ENCODE data around the gene UBL3. TPM values are rescaled to one million over a fixed set of nuclear protein-coding genes. Genes with fewer than 3 reads are reported as not detected.

The UBL3 gene
- polyA plus RNA-seq, 1 of the 3 experiments (the other 2 are of a cell fraction) = 5.8 TPM

DNA sequence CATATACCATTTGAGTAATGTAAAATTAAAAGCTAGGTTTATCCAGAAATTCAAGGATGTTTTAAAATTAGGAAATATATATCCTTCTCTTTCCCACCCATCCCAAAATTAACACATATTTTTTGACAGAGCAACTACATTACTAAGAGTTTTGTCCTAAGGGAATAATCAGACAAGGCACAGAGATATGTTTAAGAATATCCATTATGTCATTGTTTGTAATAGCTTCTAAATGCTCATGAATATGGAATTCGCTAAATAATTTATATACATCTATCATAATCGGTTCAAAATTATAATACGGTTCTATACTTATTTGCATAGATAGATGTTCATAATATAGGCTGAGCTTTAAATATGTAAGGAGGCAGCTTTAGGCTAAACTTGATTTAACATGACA, 9.8 kb downstream of the UBL3 start:
- POLR2A ChIA-PET = no interaction called here
- Histone ChIP-seq H3K4me1 (ENCODE audit: control insufficient read depth in 1 of 2, insufficient read depth in 2 of 2, low read depth in 1 of 2, low read length in 1 of 2) (peaks cover 0 to 11% of the 10 kb centered on the region in 2 experiments; a peak in 2 of 4 replicates), H3K27ac (ENCODE audit: low read depth in 2 of 2, low read length in 1 of 2) (no peak overlapping the region), H3K9ac (no peak overlapping the region), H3K4me3 (ENCODE audit: low read depth in 2 of 2, low read length in 1 of 2) (no peak overlapping the region), H3K9me3 (no peaks in the 10 kb centered on the region), H2AFZ (ENCODE audit: low read depth) (no peak overlapping the region), H3K36me3 (replicated peaks in 1 of 2; ENCODE audit: control insufficient read depth in 1 of 2, insufficient read depth in 2 of 2, low read length in 1 of 2) (no peaks in the 10 kb centered on the region), H3F3A (replicated peaks; ENCODE audit: insufficient read depth) (peaks cover 9% of the 10 kb centered on the region), H3K79me2 (ENCODE audit: insufficient read depth) (peaks cover 87% of the 10 kb centered on the region), H4K20me1 (ENCODE audit: insufficient read depth) (peaks cover 9% of the 10 kb centered on the region; the same call in 1 of the 2 replicates), H3K9me2 (no peaks in the 10 kb centered on the region), H3K27me3 (ENCODE audit: insufficient read depth) (no peaks in the 10 kb centered on the region), H3K4me2 (no peak overlapping the region)
- DNase-seq = no peak
- CTCF ChIA-PET = interaction anchor here (0.9 to 14.5 kb wide), 4 partner anchors 30 to 332 kb away, joined by 3 to 193 read pairs (median 7); no protein-coding TSS in a partner anchor
- 94% methylated on average over 3 of the region's 3 CpGs for WGBS (ENCODE audit: low lambda C conversion rate)
- TF ChIP-seq GABPA (IDR thresholded peaks at IDR 0.05; ENCODE audit: low read depth) = no peak
- no peak for TF ChIP-seq CHD2 (IDR thresholded peaks at IDR 0.05; ENCODE audit: low read length, partially characterized antibody)
- TF ChIP-seq NRF1 (IDR thresholded peaks at IDR 0.05; ENCODE audit: low read depth, low read length) = no peak
- TF ChIP-seq, protein P1, sequence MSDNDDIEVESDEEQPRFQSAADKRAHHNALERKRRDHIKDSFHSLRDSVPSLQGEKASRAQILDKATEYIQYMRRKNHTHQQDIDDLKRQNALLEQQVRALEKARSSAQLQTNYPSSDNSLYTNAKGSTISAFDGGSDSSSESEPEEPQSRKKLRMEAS (IDR thresholded peaks at IDR 0.05; ENCODE audit: low read depth) = no peak
- TF ChIP-seq JUND (IDR thresholded peaks at IDR 0.05) = no peak
- no peak for TF ChIP-seq RFX5 (IDR thresholded peaks at IDR 0.05; ENCODE audit: low read length)

DNA sequence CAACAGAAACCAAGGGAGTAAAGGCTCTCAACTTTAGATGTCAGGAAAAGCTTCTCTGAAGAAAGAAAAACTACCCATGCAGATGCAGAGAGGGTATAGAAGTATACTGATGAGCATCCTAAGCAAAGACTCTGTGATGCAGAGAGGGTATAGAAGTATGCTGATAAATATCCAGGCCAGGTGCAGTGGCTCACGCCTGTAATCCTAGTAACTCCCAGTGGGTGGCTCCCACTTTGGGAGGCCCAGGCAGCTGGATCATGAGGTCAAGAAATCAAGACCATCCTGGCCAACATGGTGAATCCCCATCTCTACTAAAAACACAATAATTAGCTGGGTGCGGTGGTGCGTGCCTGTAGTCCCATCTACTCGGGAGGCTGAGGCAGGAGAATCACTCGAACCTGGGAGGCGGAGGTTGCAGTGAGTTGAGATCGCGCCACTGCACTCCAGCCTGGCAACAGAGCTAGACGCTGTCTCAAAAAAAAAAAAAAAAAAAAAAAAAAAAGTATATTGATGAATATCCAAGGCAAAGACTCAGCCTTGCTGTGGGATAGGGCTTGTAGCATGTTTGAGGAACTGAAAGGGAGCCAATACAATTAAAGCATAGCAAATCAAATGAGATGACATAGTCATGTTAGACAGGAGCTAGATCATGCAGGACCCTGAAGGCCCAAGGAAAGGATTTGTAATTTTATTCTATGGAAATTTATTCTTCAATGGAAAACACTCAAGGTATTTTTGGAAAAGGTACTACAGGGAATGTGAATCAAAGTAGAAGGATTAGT, 14.9 kb downstream of the UBL3 start:
- no peak for TF ChIP-seq ELF1 (IDR thresholded peaks at IDR 0.05)
- TF ChIP-seq, protein P2, sequence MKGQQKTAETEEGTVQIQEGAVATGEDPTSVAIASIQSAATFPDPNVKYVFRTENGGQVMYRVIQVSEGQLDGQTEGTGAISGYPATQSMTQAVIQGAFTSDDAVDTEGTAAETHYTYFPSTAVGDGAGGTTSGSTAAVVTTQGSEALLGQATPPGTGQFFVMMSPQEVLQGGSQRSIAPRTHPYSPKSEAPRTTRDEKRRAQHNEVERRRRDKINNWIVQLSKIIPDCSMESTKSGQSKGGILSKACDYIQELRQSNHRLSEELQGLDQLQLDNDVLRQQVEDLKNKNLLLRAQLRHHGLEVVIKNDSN (IDR thresholded peaks at IDR 0.05; ENCODE audit: borderline replicate concordance, low read depth) = no peak
- no peak for TF ChIP-seq GATA2 (CRISPR knock-in tag; IDR thresholded peaks at IDR 0.05)
- no peak for TF ChIP-seq GABPA (IDR thresholded peaks at IDR 0.05; ENCODE audit: low read depth)
- TF ChIP-seq YY1 (IDR thresholded peaks at IDR 0.05; ENCODE audit: low read depth) = no peak
- TF ChIP-seq, protein P3, sequence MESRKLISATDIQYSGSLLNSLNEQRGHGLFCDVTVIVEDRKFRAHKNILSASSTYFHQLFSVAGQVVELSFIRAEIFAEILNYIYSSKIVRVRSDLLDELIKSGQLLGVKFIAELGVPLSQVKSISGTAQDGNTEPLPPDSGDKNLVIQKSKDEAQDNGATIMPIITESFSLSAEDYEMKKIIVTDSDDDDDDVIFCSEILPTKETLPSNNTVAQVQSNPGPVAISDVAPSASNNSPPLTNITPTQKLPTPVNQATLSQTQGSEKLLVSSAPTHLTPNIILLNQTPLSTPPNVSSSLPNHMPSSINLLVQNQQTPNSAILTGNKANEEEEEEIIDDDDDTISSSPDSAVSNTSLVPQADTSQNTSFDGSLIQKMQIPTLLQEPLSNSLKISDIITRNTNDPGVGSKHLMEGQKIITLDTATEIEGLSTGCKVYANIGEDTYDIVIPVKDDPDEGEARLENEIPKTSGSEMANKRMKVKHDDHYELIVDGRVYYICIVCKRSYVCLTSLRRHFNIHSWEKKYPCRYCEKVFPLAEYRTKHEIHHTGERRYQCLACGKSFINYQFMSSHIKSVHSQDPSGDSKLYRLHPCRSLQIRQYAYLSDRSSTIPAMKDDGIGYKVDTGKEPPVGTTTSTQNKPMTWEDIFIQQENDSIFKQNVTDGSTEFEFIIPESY (IDR thresholded peaks at IDR 0.05; ENCODE audit: borderline replicate concordance, low read depth) = no peak
- no peak for TF ChIP-seq MXI1 (IDR thresholded peaks at IDR 0.05; ENCODE audit: low read depth, low read length)
- TF ChIP-seq, protein P4, sequence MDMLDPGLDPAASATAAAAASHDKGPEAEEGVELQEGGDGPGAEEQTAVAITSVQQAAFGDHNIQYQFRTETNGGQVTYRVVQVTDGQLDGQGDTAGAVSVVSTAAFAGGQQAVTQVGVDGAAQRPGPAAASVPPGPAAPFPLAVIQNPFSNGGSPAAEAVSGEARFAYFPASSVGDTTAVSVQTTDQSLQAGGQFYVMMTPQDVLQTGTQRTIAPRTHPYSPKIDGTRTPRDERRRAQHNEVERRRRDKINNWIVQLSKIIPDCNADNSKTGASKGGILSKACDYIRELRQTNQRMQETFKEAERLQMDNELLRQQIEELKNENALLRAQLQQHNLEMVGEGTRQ (IDR thresholded peaks at IDR 0.05; ENCODE audit: borderline replicate concordance, low read depth, low read length) = no peak
- no peak for TF ChIP-seq NFIC (IDR thresholded peaks at IDR 0.05; ENCODE audit: borderline replicate concordance)
- no peak for TF ChIP-seq TEAD4 (IDR thresholded peaks at IDR 0.05; ENCODE audit: borderline replicate concordance, insufficient read depth)
- no peak for TF ChIP-seq EZH2phosphoT487 (IDR thresholded peaks at IDR 0.05; ENCODE audit: borderline replicate concordance, low read depth)
- no peak for TF ChIP-seq MEF2A (IDR thresholded peaks at IDR 0.05; ENCODE audit: borderline replicate concordance, low read depth)
- no peak for TF ChIP-seq SMC3 (IDR thresholded peaks at IDR 0.05; ENCODE audit: low read depth, low read length)
- no peak for TF ChIP-seq JUND (IDR thresholded peaks at IDR 0.05)
- no peak for TF ChIP-seq RFX5 (IDR thresholded peaks at IDR 0.05; ENCODE audit: low read length)
- TF ChIP-seq, protein P1 (IDR thresholded peaks at IDR 0.05; ENCODE audit: low read depth) = no peak
- TF ChIP-seq RCOR1 (IDR thresholded peaks at IDR 0.05; ENCODE audit: low read length) = no peak
- TF ChIP-seq, protein P5, sequence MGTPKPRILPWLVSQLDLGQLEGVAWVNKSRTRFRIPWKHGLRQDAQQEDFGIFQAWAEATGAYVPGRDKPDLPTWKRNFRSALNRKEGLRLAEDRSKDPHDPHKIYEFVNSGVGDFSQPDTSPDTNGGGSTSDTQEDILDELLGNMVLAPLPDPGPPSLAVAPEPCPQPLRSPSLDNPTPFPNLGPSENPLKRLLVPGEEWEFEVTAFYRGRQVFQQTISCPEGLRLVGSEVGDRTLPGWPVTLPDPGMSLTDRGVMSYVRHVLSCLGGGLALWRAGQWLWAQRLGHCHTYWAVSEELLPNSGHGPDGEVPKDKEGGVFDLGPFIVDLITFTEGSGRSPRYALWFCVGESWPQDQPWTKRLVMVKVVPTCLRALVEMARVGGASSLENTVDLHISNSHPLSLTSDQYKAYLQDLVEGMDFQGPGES (IDR thresholded peaks at IDR 0.05; ENCODE audit: low read depth, low read length) = no peak
- TF ChIP-seq POLR2AphosphoS5 (IDR thresholded peaks at IDR 0.05; ENCODE audit: low read depth, low read length) = no peak
- no peaks in the 10 kb centered on the region for H3K27me3 ChIP-seq (ENCODE audit: insufficient read depth)
- peaks cover 78% of the 10 kb centered on the region for H3K79me2 ChIP-seq (ENCODE audit: insufficient read depth)
- no peaks in the 10 kb centered on the region for H3K9me3 ChIP-seq
- peaks cover 3% of the 10 kb centered on the region for H3F3A ChIP-seq (replicated peaks; ENCODE audit: insufficient read depth)
- CTCF ChIA-PET = interaction anchor here (1.2 to 1.7 kb wide), 3 partner anchors 10 to 279 kb away, joined by 4 to 6 read pairs (median 5); no protein-coding TSS in a partner anchor
- no peak overlapping the region for H3K9ac ChIP-seq
- WGBS (ENCODE audit: low lambda C conversion rate) = 95% methylated on average over 9 of the region's 9 CpGs
- H3K36me3 ChIP-seq (replicated peaks in 1 of 2; ENCODE audit: control insufficient read depth in 1 of 2, insufficient read depth in 2 of 2, low read length in 1 of 2) = no peaks in the 10 kb centered on the region
- POLR2A ChIA-PET = interaction anchor here (0.6 kb wide), 1 partner anchor 11 kb away, joined by 3 read pairs; no protein-coding TSS in a partner anchor
- H3K4me2 ChIP-seq = no peak overlapping the region
- peaks cover 4% of the 10 kb centered on the region; the same call in 1 of the 2 replicates for H4K20me1 ChIP-seq (ENCODE audit: insufficient read depth)
- H3K9me2 ChIP-seq = no peaks in the 10 kb centered on the region
- no peak overlapping the region for H3K27ac ChIP-seq (ENCODE audit: low read depth in 2 of 2, low read length in 1 of 2)
- no peak for DNase-seq
- no peaks in the 10 kb centered on the region; a peak in 1 of 4 replicates for H3K4me1 ChIP-seq (ENCODE audit: control insufficient read depth in 1 of 2, insufficient read depth in 2 of 2, low read depth in 1 of 2, low read length in 1 of 2)
- H2AFZ ChIP-seq (ENCODE audit: low read depth) = no peak overlapping the region
- no peak overlapping the region for H3K4me3 ChIP-seq (ENCODE audit: low read depth in 2 of 2, low read length in 1 of 2)

All from SK-N-SH (cell line).